HG03521 (cell line): ENCODE data around the gene TRMT10A.
"Not testable (repeated sequence)": the region's sequence is repeated elsewhere in the genome, so short reads cannot be mapped to it uniquely, and the experiment has no call there.

Experiments
- ATAC-seq: cut with Tn5 transposase; IDR thresholded peaks from one replicate; pipeline ENCODE4 v1.9.1; 2021; ENCODE audit warnings: mild to moderate bottlenecking, moderate library complexity; ENCODE audit not compliant: unreplicated experiment

Gene TRMT10A

DNA sequence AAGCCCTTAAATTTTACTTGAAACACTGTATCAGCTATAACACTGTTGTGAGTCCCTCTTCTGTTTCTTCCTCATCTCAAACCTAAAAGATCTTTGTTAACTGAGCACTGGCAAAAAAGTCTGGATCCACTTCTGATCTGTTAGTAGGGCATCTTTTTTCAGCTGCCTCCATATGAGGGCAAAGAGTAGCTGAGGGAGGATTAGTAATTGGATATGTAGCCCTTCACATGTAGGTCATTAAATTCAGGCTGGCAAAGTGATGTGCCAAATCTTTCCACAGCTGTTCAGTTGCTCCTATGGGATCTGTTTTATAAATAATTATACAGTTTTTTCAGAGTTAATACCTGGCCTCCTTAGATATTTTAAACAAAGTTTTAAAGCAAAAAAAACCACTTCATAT, 1.1 kb upstream of the TRMT10A start:
- ATAC-seq, result no peak

DNA sequence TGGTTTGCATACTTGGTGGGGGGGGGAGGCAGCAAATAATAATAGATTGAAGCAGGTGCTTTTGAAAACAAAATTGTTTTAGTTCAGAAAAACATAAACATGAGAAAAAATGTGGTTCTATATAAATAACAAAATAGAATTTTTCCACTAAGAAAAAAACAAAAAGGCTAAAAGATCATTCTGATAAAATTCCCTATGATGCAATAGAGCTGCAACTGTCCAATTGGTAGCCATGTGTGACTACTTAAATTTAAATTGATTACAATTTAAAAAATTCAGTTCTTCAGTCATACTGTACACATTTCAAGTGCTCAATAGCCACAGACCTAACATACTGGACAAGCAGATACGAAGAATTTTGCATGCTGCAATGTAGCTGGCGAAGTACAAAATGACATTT, 11.0 kb downstream of the TRMT10A start:
- ATAC-seq, result no peak

DNA sequence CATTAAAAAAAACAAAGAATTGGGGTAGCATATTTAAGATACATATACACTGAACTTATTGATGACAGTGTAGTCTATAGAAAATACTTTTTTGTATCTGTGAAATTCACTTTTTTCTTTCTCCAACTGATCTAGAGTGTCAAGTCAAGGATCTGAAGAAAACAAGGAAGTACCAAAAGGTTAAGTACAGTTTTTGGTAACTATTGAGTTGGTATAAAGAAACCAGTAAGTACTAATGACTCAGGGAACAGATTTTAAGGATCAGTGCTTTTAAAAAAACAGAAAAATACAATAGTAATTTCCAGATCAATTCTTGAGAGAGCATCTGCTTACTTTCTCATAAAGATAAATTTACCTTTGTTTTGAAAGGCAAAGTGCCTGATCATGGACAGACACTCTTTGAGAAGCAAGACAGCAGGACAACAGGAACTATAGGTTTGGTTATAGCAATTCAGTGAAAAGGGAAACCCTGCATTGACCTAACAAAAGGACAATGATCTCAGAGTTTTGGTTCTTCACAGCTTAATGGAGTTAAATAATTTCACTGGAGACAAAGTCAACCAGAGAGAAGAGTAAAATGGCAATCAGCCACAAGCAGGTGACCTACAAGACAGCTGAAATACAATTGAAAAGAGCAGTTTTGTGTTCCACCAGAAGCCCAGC, 23.4 kb downstream of the TRMT10A start:
- no peak for ATAC-seq

DNA sequence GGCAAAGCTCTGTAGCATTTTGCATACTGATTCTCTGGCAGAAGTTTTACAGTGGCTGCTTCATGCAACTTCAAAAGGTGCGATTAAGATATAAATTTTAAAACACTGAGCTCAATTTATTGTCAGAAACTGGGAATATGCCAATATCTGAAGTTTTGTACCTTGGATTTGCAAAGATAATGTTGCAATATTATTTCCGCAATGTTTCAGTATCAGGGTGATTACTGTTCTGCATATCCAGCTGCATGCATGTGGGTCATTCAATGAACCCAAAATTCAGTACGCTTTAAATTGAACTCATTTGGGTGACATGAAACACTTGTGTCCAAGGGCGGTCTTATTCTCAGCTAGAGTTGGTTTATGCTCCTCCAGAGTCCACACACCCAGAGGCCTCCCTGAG, 26.2 kb downstream of the TRMT10A start:
- no peak for ATAC-seq

DNA sequence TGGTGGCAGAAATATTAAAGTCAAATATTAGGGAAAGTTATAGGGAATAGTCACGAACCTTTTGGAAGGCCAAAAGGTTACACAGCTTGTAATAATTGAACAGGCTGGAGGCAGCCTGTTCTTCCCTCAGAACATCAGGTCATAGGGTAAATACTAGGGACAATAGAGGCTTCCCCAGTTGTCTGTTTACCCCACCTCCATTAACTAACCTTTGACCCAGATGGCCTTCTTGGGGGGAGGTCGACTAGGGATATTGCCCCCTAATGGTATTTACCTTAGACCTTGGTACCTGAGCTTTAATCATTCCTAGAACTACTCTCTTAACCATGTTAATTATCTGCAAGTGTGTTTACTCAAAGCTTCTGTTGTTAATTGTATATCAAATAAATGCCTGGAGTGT, 27.0 kb downstream of the TRMT10A start:
- ATAC-seq, result no peak

DNA sequence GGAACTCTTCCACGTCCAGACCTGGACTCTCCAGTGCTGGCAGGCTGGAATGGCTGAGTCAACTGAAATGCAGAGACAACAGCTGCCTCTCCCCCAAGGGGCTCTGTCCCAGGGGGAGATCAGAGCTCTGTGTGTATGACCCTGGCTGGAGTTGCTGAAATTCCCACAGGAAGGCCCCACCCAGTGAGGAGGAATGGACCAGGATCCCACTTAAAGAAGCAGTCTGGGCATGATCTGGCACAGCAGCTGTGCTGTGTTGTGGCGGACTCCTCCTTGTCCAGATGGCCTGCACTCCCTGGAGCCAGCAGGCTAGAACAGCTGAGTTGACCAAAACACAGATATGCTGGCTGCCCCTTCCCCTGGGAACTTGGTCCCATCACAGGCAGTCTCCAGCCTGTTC, 27.6 kb downstream of the TRMT10A start:
- ATAC-seq, result no peak

DNA sequence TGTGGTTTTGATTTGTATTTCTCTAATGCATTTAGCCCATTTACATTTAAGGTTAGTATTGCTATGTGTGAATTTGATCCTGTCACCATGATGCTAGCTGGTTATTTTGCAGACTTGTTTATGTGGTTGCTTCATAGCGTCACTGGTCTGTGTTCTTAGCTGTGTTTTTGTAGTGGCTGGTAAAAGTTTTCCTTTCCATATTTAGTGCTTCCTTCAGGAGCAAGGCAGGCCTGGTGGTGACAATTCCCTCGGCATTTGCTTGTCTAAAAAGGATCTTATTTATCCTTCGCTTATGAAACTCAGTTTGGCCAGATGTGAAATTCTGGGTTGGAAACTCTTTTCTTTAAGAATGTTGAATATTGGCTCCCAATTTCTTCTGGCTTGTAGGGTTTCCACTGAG, 29.1 kb downstream of the TRMT10A start:
- not testable (repeated sequence) for ATAC-seq

DNA sequence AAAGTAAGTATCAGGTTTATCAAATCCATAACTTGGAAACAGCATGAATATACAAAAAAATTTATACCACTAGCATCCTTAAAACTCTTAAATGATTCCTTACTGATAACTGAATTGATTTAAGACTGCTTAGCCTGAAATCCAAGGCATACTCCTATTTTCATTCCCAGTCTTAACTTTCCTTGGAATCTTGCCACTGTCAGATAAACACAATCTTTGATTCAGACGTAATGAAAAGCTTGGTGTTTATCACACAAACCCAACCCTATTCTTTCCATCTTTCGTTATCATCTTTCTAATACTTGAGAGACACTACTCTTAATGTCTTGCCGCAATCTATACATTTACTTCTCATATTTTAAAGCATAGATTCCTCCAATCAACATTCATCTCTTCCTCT, 33.9 kb downstream of the TRMT10A start:
- no peak for ATAC-seq

DNA sequence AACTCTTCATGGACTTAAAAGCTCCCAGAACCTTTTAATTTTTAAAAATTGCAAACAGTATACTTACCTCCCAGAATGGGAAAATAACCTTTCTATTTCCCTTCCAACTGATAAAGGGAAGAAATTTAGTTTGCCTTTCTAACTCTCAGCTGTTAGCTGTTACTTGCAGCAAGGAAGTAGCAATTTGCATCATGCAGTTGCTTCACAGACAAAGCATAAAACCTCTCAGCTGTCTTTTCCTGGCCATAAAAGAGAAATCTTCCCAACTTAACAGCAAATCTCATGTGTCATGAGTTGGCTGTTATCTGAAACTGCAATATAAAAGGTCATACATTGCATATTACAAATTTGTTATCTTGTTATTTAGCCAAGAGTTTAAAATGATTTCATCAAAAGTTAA, 34.6 kb downstream of the TRMT10A start:
- no peak for ATAC-seq

DNA sequence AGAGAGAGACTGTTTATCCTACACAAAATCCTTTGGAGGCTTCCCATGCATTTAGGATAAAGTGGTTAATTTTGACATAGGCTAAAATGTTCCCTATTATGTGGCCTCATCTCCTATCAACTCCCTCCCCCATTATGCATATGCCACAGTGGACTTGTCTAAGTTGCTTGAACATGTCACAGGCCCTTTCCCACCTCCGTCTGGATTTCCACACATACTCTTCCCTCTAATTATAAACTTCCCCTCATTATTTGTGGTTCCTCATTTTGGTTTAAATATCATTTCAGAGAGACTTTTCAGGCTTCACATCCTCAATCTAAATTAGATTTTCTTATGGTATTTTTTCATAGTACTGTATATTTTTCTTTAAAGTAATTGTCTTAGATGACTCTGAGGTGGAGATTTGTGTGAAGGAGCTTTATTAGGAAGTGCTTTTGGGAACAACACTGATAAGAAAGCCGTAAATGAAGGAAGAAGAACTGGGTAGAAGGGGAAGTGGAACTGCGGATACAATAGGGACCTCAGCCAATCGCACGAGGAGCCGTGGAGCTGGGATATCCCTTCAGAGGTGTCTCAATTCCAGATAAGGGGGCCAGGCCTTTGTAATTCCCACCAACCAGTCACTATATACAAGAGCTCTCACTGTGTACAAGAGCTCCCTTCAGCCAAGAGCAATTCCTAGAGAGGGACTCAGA, 45.1 kb downstream of the TRMT10A start:
- ATAC-seq, result no peak

DNA sequence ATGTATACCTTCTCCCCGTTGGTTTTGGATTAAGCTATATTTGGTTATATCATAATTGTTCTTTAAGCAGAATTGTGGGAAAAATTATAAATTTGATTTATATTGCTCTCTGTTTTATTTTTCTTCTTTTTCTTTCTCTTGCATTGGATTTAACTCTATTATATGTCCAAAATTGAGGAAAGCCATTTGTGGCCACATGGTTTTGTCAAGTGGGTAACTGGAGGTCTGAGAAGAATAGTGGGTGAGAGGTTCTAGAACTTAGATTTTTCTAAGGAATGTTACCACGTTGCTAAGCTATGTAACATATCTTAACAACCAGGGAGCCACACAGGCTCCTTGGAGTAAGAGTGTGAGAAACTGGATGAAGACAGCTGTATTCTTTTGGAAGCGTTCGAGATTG, 53.1 kb downstream of the TRMT10A start, which contains the start of gene C4orf17:
C4orf17 (plus strand) TSS at position 301 of the 400 bp plus-strand sequence. CDS start 2,061 bp downstream, outside the sequence.
- no peak for ATAC-seq

DNA sequence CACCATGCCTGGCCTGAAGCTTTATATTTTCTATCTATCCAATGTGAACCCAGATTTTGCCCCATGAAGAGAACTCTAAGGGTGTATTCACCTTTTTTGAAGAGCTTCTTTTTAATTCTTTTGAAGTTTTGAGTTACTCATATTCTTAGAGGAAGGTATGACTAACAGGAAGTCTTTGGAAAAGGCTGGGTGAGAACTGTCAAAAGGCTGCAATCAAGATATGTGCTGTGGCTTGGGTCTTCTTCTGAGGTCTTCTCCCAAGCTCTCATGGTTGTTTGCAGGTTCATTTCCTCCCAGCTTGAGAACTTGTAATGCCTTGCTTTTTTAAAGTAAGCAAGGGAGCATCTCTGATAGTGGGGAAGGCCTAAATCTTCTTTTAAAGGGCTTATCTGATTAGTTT, 56.1 kb downstream of the TRMT10A start:
- no peak for ATAC-seq

DNA sequence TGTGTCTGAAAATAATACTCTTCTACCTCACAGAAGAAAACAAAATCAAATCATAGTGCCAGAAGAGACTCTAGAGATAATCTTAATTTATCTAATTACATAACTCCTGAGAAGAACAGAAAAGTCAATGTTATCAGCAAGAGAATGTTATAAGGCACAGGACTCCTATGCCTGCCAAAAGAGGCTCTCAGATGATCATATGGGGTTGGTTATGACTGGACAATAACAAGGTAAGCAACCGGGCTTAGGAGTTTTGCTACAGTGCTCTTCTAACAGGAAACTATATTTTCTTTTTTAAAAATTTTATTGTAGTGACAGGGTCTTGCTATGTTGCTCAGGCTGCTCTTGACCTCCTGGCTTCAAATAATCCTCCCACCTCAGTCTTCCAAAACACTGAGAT, 56.5 kb downstream of the TRMT10A start:
- ATAC-seq, result no peak

DNA sequence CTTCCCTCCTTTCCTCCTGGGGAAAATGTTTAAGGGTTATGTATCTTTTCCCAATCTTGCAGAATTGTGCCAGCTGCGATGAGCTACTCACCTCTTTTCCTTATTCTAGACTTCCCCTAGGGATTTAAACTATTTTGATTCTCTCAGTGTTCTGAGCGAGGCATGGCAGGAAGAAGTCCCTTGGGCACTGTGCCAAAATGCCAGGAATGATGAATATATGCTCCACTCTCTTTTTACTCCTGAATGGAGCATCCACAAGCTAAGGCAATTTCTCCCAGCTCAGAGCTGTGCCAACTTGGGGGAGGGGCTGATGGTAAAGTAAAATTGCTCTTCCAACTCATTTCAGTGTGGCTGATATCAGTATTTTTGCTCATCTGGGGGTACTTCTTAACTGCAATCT, 57.1 kb downstream of the TRMT10A start:
- ATAC-seq, result no peak

DNA sequence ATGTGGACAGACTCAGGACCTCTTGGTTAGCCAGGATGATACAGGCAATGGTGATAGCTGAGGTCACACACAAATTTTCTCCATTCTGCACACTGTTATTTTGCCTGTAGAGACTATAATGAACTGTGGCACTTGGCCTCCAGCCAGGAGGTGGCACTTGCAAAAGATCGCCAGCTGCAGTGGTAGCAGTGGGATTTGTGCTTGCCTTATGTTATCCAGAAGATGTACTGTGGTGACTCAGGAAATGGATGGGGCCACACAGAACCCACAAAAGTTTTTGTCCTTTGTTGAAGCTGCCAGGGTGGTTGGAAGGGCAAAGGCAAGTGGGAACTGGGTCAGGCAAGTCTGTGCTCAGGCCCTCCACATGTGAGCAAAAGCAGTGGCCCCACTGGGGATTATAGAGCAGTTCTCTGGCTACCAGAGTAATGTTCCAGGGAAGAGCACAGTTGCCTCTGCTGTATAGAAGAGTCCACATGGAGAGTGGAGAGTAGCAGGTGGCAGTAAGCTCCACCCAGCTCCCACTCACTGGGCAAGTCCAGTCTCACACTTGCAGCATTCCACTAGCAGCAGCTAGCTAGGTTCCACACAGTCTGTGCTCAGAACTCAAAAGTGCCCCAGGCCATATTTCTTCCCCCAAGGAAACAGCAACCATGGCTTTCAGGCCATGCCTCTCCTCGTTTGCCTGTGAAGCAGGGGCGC, 58.9 kb downstream of the TRMT10A start:
- ATAC-seq, result no peak
